ENCODE data around the gene HIPK4.

The HIPK4 gene

GRCh38 chr19:40360020-40360707 is 29.8 kb downstream of the HIPK4 start:
- in situ Hi-C loops (cut with HindIII; ENCODE audit: low sequenced_read_pairs) = no loop called here
- no peak overlapping the region for H3K4me3 ChIP-seq (ENCODE audit: low read depth, low read length)
- DNase-seq (ENCODE audit: low read depth, low spot score) = no peak
- TF ChIP-seq CTCF (IDR thresholded peaks at IDR 0.05; ENCODE audit: low read depth, low read length) = no peak

DNA sequence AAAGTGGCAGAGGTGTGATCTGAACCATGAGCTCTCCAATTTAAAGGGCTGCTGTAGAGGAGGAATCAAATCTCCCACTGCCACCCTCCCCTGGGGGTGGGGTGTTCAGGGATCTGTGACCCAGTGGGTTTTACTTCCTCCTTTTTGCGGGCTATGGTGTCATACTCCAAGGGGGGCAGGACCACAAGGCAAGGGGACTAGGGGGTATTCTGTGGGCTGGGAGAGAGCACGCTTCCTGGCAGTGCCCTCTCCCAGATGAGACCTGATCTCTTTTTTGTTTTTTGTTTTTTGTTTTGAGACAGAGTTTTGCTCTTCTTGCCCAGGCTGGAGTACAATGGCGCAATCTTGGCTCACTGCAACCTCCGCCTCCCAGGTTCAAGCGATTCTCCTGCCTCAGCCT is 31.2 kb downstream of the HIPK4 start:
- in situ Hi-C loops (cut with HindIII; ENCODE audit: low sequenced_read_pairs) = no loop called here
- no peak for TF ChIP-seq CTCF (IDR thresholded peaks at IDR 0.05; ENCODE audit: low read depth, low read length)
- DNase-seq (ENCODE audit: low read depth, low spot score) = no peak
- H3K4me3 ChIP-seq (ENCODE audit: low read depth, low read length) = no peak overlapping the region

DNA sequence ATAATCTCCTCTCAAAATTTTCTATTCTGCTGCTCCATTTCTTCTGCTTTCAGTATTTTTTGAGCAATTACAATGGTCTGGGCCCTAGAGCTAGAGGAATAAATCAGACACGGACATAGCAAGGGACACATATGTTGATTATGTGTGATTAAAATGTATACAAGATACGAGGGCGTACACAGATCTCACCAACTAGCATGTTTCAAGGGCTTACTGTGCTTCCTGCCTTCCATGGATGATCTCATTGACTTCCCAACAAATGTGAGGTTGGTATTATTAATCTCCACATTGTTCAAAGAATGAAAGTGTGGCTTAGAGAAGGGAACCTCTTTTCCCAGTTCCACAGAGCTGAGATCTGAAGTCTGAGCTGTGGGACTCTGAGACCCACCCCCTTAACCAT is 32.3 kb downstream of the HIPK4 start:
- no peak overlapping the region for H3K4me3 ChIP-seq (ENCODE audit: low read depth, low read length)
- in situ Hi-C loops (cut with HindIII; ENCODE audit: low sequenced_read_pairs) = no loop called here
- no peak for TF ChIP-seq CTCF (IDR thresholded peaks at IDR 0.05; ENCODE audit: low read depth, low read length)
- no peak for DNase-seq (ENCODE audit: low read depth, low spot score)

DNA sequence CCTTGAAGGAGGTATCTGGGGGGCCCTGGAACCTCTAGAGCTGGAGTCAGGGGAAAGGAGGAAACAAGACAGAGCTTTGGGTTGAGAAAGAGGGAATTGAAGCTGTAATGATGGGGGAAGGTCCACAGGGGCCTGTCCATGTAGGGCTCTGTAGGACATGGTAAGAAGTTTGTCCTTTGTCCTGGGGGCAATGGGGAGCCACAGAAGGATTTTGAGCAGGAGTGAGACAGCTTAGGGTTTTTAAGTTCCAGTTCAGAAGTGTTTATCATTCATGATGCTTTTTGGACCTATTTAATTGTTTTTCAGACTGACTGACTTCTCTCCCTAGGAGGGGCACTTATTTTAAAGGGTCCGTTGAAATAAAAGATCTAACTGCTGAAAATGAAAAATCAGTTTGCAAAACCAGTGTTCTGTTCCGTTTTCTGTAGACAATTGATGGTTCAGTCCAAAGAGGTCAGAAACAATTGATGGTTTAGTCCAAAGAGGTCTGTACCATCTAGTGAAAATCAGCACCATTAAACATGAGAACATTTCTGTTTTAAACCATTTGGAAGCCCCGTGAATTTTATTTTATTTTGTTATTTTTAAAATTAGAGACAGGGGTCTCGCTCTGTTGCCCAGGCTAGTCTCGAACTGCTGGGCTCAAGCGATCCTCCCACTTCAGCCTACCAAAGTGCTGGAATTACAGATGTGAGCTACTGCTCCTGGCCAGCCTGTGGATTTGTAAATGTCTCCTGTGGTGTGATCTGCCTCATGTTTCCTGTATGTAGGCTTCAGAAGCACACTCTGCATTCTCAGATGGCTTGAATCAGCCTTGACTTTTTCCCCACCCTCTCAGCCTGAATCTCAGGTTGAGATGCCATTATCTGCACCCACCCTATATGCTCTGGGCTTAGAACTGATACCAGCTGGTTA is 33.0 kb downstream of the HIPK4 start:
- no peak for TF ChIP-seq CTCF (IDR thresholded peaks at IDR 0.05; ENCODE audit: low read depth, low read length)
- no peak overlapping the region for H3K4me3 ChIP-seq (ENCODE audit: low read depth, low read length)
- in situ Hi-C loops (cut with HindIII; ENCODE audit: low sequenced_read_pairs) = no loop called here
- peak; percentile 55 for DNase-seq (ENCODE audit: low read depth, low spot score)

DNA sequence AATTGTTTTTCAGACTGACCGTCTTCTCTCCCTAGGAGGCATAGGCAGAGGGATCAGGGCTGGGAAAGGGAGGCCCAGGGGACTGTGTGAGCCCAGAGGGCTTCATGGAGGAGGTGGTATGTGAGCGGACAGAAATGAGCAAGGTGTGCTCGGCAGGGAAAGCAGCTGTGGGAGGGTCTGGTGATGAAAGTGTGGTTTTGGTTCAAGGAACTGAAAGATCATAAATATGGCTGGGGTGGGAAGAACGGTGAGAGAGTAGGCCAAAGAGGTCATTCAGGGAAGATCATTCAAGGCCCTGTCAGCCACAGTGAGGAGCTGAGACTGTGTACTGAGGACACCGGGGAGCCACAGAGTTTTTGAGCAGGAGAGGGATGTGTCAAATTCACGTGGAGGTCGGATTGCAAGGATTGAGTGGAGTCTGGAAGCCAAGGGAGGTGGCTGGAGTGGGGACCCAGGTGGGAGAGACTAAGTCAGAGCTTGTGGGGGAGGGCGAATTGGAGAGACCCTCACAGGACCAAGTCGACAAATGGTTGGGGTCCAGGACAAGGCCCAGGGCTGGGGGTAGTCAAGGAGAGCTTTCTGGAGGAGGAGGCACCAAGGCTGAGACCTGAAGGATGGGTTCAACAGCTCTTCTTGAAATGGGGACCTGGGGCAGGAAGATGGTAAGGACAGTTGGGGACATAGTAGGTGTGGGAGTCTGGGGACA is 33.9 kb downstream of the HIPK4 start:
- DNase-seq (ENCODE audit: low read depth, low spot score) = no peak
- no peak for TF ChIP-seq CTCF (IDR thresholded peaks at IDR 0.05; ENCODE audit: low read depth, low read length)
- H3K4me3 ChIP-seq (ENCODE audit: low read depth, low read length) = no peak overlapping the region
- in situ Hi-C loops (cut with HindIII; ENCODE audit: low sequenced_read_pairs) = no loop called here

DNA sequence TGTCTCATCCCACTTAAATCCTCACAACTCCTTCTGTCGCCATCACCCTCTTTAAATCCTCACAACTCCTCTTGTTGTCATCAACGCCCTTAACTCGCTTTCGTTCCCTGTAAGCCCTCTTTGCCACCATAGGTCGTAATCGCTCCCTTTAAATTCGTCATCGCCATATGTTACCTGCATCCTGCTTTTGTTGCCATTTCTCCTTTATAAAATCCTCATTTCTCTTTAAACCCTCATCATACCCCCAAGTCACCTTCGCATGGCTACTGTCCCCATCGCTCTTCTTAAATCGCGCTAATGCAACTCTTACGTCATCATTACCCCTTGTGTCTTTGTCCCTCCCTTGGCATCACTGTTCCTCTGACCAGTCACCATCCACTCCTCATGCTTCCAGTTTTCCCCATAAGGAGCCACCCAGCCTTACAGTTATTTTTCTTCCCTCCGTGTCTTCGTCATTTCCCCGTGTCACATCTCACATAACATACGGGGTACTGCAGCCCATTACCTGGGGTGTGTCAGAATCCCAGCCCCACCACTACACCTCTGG is 40.9 kb downstream of the HIPK4 start:
- in situ Hi-C loops (cut with HindIII; ENCODE audit: low sequenced_read_pairs) = no loop called here
- H3K4me3 ChIP-seq (ENCODE audit: low read depth, low read length) = peak overlapping the region; percentile 88

More for the DNA sequence above, 40.9 kb downstream of the HIPK4 start:
- DNase-seq (ENCODE audit: low read depth, low spot score) = peak; percentile 54
- TF ChIP-seq CTCF (IDR thresholded peaks at IDR 0.05; ENCODE audit: low read depth, low read length) = no peak
